ENCODE results near the gene ZSWIM4.

The ZSWIM4 gene

GRCh38 chr19:13876834-13877233, 81.6 kb downstream of the ZSWIM4 start, which contains the start of gene NANOS3:
NANOS3 (plus strand) TSS chr19:13877134; CDS start chr19:13877249, 115 bp downstream.
- no peak within 1 kb of the TSS for H3K27ac ChIP-seq (ENCODE audit: low read length)
- H3K9ac ChIP-seq (ENCODE audit: low read depth, low read length): no peak within 1 kb of the TSS
- H3K4me3 ChIP-seq (ENCODE audit: low read length): no peak within 1 kb of the TSS
- no peaks in the 10 kb centered on the region for H3K9me3 ChIP-seq (ENCODE audit: insufficient read depth, low read depth, low read length)
- H3K36me3 ChIP-seq (ENCODE audit: insufficient read depth, low read depth, low read length): no peaks in the 10 kb centered on the region
- H3K27me3 ChIP-seq (ENCODE audit: insufficient read depth, low read length): peaks cover 64% of the 10 kb centered on the region
- H3K4me1 ChIP-seq (ENCODE audit: insufficient read depth, low read length): peaks cover 18% of the 10 kb centered on the region

- Histone ChIP-seq H3K4me3 (ENCODE audit: low read length) (no peak overlapping the region), H3K9ac (ENCODE audit: low read depth, low read length) (no peak overlapping the region), H3K4me1 (ENCODE audit: insufficient read depth, low read length) (peaks cover 23% of the 10 kb centered on the region), H3K27ac (ENCODE audit: low read length) (no peak overlapping the region), H3K27me3 (ENCODE audit: insufficient read depth, low read length) (peaks cover 60% of the 10 kb centered on the region), H3K9me3 (ENCODE audit: insufficient read depth, low read depth, low read length) (no peaks in the 10 kb centered on the region), H3K36me3 (ENCODE audit: insufficient read depth, low read depth, low read length) (no peaks in the 10 kb centered on the region)
Measured at GRCh38 chr19:13877303-13877702, 82.1 kb downstream of the ZSWIM4 start.

- H3K4me1 ChIP-seq (ENCODE audit: insufficient read depth, low read length): peaks cover 20% of the 10 kb centered on the region
Measured at GRCh38 chr19:13880059-13881043, 85.1 kb downstream of the ZSWIM4 start.

GRCh38 chr19:13881251-13881691, 86.0 kb downstream of the ZSWIM4 start:
- H3K9ac ChIP-seq (ENCODE audit: low read depth, low read length): peak overlapping the region; percentile 61; the same call in 1 of the 2 replicates
- H3K4me3 ChIP-seq (ENCODE audit: low read length): peak overlapping the region; percentile 61; the same call in 1 of the 2 replicates
- H3K9me3 ChIP-seq (ENCODE audit: insufficient read depth, low read depth, low read length): no peaks in the 10 kb centered on the region
- peaks cover 20% of the 10 kb centered on the region for H3K4me1 ChIP-seq (ENCODE audit: insufficient read depth, low read length)
- H3K27ac ChIP-seq (ENCODE audit: low read length): peak overlapping the region; percentile 48
- H3K27me3 ChIP-seq (ENCODE audit: insufficient read depth, low read length): peaks cover 21% of the 10 kb centered on the region
- no peaks in the 10 kb centered on the region for H3K36me3 ChIP-seq (ENCODE audit: insufficient read depth, low read depth, low read length)

More at GRCh38 chr19:13880059-13881043, 85.1 kb downstream of the ZSWIM4 start:
- Histone ChIP-seq H3K4me3 (ENCODE audit: low read length) (peak overlapping the region; percentile 61), H3K27ac (ENCODE audit: low read length) (peak overlapping the region; percentile 46), H3K9me3 (ENCODE audit: insufficient read depth, low read depth, low read length) (no peaks in the 10 kb centered on the region), H3K36me3 (ENCODE audit: insufficient read depth, low read depth, low read length) (no peaks in the 10 kb centered on the region), H3K9ac (ENCODE audit: low read depth, low read length) (peak overlapping the region; percentile 66; the same call in 1 of the 2 replicates), H3K27me3 (ENCODE audit: insufficient read depth, low read length) (peaks cover 30% of the 10 kb centered on the region)
